HG03045 (cell line): ENCODE results near the gene GPR84.
"Not testable (repeated sequence)": the region's sequence is repeated elsewhere in the genome, so short reads cannot be mapped to it uniquely, and the experiment has no call there.

Experiments
- ATAC-seq: cut with Tn5 transposase; IDR thresholded peaks from one replicate; pipeline ENCODE4 v1.9.1; 2021; ENCODE audit warnings: mild to moderate bottlenecking, moderate library complexity; ENCODE audit not compliant: unreplicated experiment

GPR84 gene

GRCh38 chr12:54356228-54356627, 8.1 kb downstream of the GPR84 start:
- no peak for ATAC-seq

- no peak for ATAC-seq
These were observed 9.0 kb downstream of the GPR84 start for GRCh38 chr12:54355104-54355815.

GRCh38 chr12:54354271-54354670, 10.0 kb downstream of the GPR84 start:
- not testable (repeated sequence) for ATAC-seq

GRCh38 chr12:54352891-54353874, 11.1 kb downstream of the GPR84 start:
- no peak for ATAC-seq

GRCh38 chr12:54352022-54352531, 12.2 kb downstream of the GPR84 start:
- no peak for ATAC-seq

GRCh38 chr12:54351341-54351740, 12.9 kb downstream of the GPR84 start:
- no peak for ATAC-seq

GRCh38 chr12:54350743-54351142, 13.5 kb downstream of the GPR84 start:
- ATAC-seq, result no peak

GRCh38 chr12:54349679-54350078, 14.6 kb downstream of the GPR84 start:
- no peak for ATAC-seq

GRCh38 chr12:54349036-54349435, 15.2 kb downstream of the GPR84 start:
- no peak for ATAC-seq

GRCh38 chr12:54341378-54342300, 22.6 kb downstream of the GPR84 start:
- no peak for ATAC-seq

GRCh38 chr12:54340846-54341245, 23.4 kb downstream of the GPR84 start:
- no peak for ATAC-seq

- ATAC-seq, result no peak
These were observed 25.5 kb downstream of the GPR84 start for GRCh38 chr12:54338698-54339296.

- no peak for ATAC-seq
These were observed 26.2 kb downstream of the GPR84 start for GRCh38 chr12:54337854-54338650.

GRCh38 chr12:54337280-54337842, 26.9 kb downstream of the GPR84 start:
- no peak for ATAC-seq

- no peak for ATAC-seq
These were observed 30.8 kb downstream of the GPR84 start for GRCh38 chr12:54333420-54334034.

GRCh38 chr12:54331461-54331860, 32.8 kb downstream of the GPR84 start:
- no peak for ATAC-seq

GRCh38 chr12:54330442-54330841, 33.8 kb downstream of the GPR84 start:
- ATAC-seq, result no peak

- no peak for ATAC-seq
These were observed 34.5 kb downstream of the GPR84 start for GRCh38 chr12:54329759-54330158.
